ENCODE measurements around the gene FJX1. TPM values are rescaled to one million over a fixed set of nuclear protein-coding genes. Genes with fewer than 3 reads are reported as not detected.

Gene FJX1
- polyA plus RNA-seq, 3 donors = 0.05 TPM; not detected in 2

- peaks cover 18% of the 10 kb centered on the region for H3K4me1 Mint-ChIP-seq
- Histone ChIP-seq H2AFZ (ENCODE audit: insufficient read depth, low read depth, low read length, poor library complexity, severe bottlenecking) (no peak overlapping the region), H3K4me1 (ENCODE audit: control insufficient read depth in 1 of 2, insufficient read depth in 2 of 2, low read length in 2 of 2) (peaks cover 11 to 13% of the 10 kb centered on the region in 2 donors), H3K4me3 (replicated peaks in 1 of 3; ENCODE audit: low read depth in 2 of 3, low read length in 3 of 3) (no peak overlapping the region), H3K27ac (ENCODE audit: low read depth in 1 of 2, low read length in 2 of 2) (no peak overlapping the region), H3K27me3 (ENCODE audit: control insufficient read depth in 2 of 2, insufficient read depth in 2 of 2, low read length in 2 of 2) (peaks cover 16 to 17% of the 10 kb centered on the region in 2 donors), H3K9ac (ENCODE audit: insufficient read depth, low read length, poor library complexity, severe bottlenecking) (no peak overlapping the region), H3K36me3 (replicated peaks in 1 of 2; ENCODE audit: control insufficient read depth in 1 of 2, insufficient read depth in 2 of 2, low read length in 2 of 2) (no peaks in the 10 kb centered on the region), H4K20me1 (ENCODE audit: insufficient read depth, low read length) (no peaks in the 10 kb centered on the region), H3K79me2 (ENCODE audit: insufficient read depth, low read length) (no peaks in the 10 kb centered on the region), H3K4me2 (replicated peaks; ENCODE audit: extremely low read depth, low read length, poor library complexity, severe bottlenecking) (no peak overlapping the region), H3K9me3 (replicated peaks in 1 of 2; ENCODE audit: control insufficient read depth in 1 of 2, insufficient read depth in 1 of 2, low read length in 2 of 2) (no peaks in the 10 kb centered on the region)
- DNase-seq = no peak
- peaks cover 4 to 24% (median 15%) of the 10 kb centered on the region in 3 donors for H3K27me3 Mint-ChIP-seq (ENCODE audit: low read depth in 3 of 3)
- intact Hi-C loops (cut with micrococcal nuclease) = loop anchor here in 1 of 2 donors (10.0 kb wide), 1 partner anchor 59 kb away; the partner anchor contains the start of gene PAMR1
- no peak for TF ChIP-seq CTCF (IDR thresholded peaks at IDR 0.05)
- H3K36me3 Mint-ChIP-seq = no peaks in the 10 kb centered on the region
- no peak overlapping the region for H3K4me3 Mint-ChIP-seq
- no peak overlapping the region for H3K27ac Mint-ChIP-seq
- no CpG with 5 or more reads among the region's 1 CpG for WGBS (ENCODE audit: insufficient coverage)
- H3K9me3 Mint-ChIP-seq = peaks cover 0 to 7% (median 3%) of the 10 kb centered on the region in 7 donors
Observed at GRCh38 chr11:35583843-35584242, 34.4 kb upstream of the FJX1 start.

DNA sequence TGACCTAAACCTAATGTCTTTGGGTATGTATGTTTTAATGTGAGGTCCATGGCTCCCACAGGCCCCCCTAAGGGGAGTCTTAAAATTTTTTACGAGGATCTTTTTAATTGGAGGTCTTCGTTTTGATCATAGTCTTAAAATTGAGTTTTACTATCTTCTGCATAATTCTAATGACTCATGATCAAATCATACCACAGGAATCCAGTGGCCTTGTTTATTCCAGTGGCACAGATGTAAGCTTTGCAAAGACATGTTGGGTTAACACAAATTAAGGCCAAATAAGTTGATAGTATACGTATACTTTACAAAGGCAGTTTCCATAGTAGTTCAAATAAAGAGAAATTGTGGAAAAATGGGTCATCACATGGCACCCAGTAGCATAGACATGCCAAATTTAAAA, 33.9 kb upstream of the FJX1 start:
- peaks cover 4 to 26% (median 16%) of the 10 kb centered on the region in 3 donors for H3K27me3 Mint-ChIP-seq (ENCODE audit: low read depth in 3 of 3)

More for the DNA sequence above, 33.9 kb upstream of the FJX1 start:
- Mint-ChIP-seq H3K27ac (no peak overlapping the region), H3K4me3 (no peak overlapping the region), H3K4me1 (peaks cover 18% of the 10 kb centered on the region), H3K36me3 (no peaks in the 10 kb centered on the region), H3K9me3 (peaks cover 0 to 10% (median 3%) of the 10 kb centered on the region in 7 donors)
- H3K27ac ChIP-seq (ENCODE audit: low read depth in 1 of 2, low read length in 2 of 2) = no peak overlapping the region
- H4K20me1 ChIP-seq (ENCODE audit: insufficient read depth, low read length) = no peaks in the 10 kb centered on the region
- TF ChIP-seq CTCF (IDR thresholded peaks at IDR 0.05) = no peak
- intact Hi-C loops (cut with micrococcal nuclease) = loop anchor here in 1 of 2 donors (10.0 kb wide), 1 partner anchor 60 kb away; the partner anchor contains the start of gene PAMR1
- no peak overlapping the region for H3K9ac ChIP-seq (ENCODE audit: insufficient read depth, low read length, poor library complexity, severe bottlenecking)
- peaks cover 10 to 12% of the 10 kb centered on the region in 2 donors for H3K4me1 ChIP-seq (ENCODE audit: control insufficient read depth in 1 of 2, insufficient read depth in 2 of 2, low read length in 2 of 2)
- WGBS (ENCODE audit: insufficient coverage) = 100% methylated on average over 1 of the region's 3 CpGs
- DNase-seq = no peak
- H2AFZ ChIP-seq (ENCODE audit: insufficient read depth, low read depth, low read length, poor library complexity, severe bottlenecking) = no peak overlapping the region
- H3K79me2 ChIP-seq (ENCODE audit: insufficient read depth, low read length) = no peaks in the 10 kb centered on the region
- H3K27me3 ChIP-seq (ENCODE audit: control insufficient read depth in 2 of 2, insufficient read depth in 2 of 2, low read length in 2 of 2) = peaks cover 16 to 17% of the 10 kb centered on the region in 2 donors
- no peak overlapping the region for H3K4me2 ChIP-seq (replicated peaks; ENCODE audit: extremely low read depth, low read length, poor library complexity, severe bottlenecking)
- H3K4me3 ChIP-seq (replicated peaks in 1 of 3; ENCODE audit: low read depth in 2 of 3, low read length in 3 of 3) = no peak overlapping the region
- no peaks in the 10 kb centered on the region for H3K9me3 ChIP-seq (replicated peaks in 1 of 2; ENCODE audit: control insufficient read depth in 1 of 2, insufficient read depth in 1 of 2, low read length in 2 of 2)
- no peaks in the 10 kb centered on the region for H3K36me3 ChIP-seq (replicated peaks in 1 of 2; ENCODE audit: control insufficient read depth in 1 of 2, insufficient read depth in 2 of 2, low read length in 2 of 2)

Data from CD14-positive monocyte (primary cell).